Measurements from ENCODE around the gene NTN1.

NTN1 gene

GRCh38 chr17:9006175-9006767 is 15.0 kb upstream of the NTN1 start:
- DNase-seq = no peak

GRCh38 chr17:9007052-9007714 is 14.1 kb upstream of the NTN1 start:
- DNase-seq = no peak

GRCh38 chr17:9009096-9009495 is 12.2 kb upstream of the NTN1 start:
- no peak for DNase-seq

- DNase-seq = no peak
Measured at GRCh38 chr17:9009737-9010136, 11.6 kb upstream of the NTN1 start.

- no peak for DNase-seq
Measured at GRCh38 chr17:9011001-9011400, 10.3 kb upstream of the NTN1 start.

- no peak for DNase-seq
Measured at GRCh38 chr17:9016941-9017552, 4.3 kb upstream of the NTN1 start.

GRCh38 chr17:9018726-9019125 is 2.6 kb upstream of the NTN1 start:
- no peak for DNase-seq

- DNase-seq = no peak
Measured at GRCh38 chr17:9020096-9020823, 1.1 kb upstream of the NTN1 start.

GRCh38 chr17:9020824-9021157 is 519 bp upstream of the NTN1 start:
- no peak for DNase-seq

- no peak for DNase-seq
Measured at GRCh38 chr17:9021992-9022572, 772 bp downstream of the NTN1 start.

GRCh38 chr17:9022573-9023391 is 1.5 kb downstream of the NTN1 start:
- DNase-seq = no peak

GRCh38 chr17:9023392-9024218 is 2.3 kb downstream of the NTN1 start:
- no peak for DNase-seq

- DNase-seq = no peak
Measured at GRCh38 chr17:9024497-9024896, 3.2 kb downstream of the NTN1 start.

GRCh38 chr17:9026741-9027140 is 5.4 kb downstream of the NTN1 start:
- no peak for DNase-seq

GRCh38 chr17:9028202-9028987 is 7.1 kb downstream of the NTN1 start:
- DNase-seq = no peak

- no peak for DNase-seq
Measured at GRCh38 chr17:9028988-9029570, 7.8 kb downstream of the NTN1 start.

GRCh38 chr17:9032151-9032550 is 10.8 kb downstream of the NTN1 start:
- DNase-seq = no peak

GRCh38 chr17:9032583-9032982 is 11.3 kb downstream of the NTN1 start:
- DNase-seq = no peak

- DNase-seq = no peak
Measured at GRCh38 chr17:9035249-9035648, 13.9 kb downstream of the NTN1 start.

GRCh38 chr17:9036336-9036735 is 15.0 kb downstream of the NTN1 start:
- DNase-seq = no peak

- DNase-seq = no peak
Measured at GRCh38 chr17:9037736-9038135, 16.4 kb downstream of the NTN1 start.
